ELF-1 (cell line): ENCODE data around the gene LAMTOR4.

Source experiments
- DNase-seq: peaks from one replicate; pipeline ENCODE4 v3.0.0-alpha.2; 2016; ENCODE audit warnings: low read depth, low spot score

LAMTOR4 gene

DNA sequence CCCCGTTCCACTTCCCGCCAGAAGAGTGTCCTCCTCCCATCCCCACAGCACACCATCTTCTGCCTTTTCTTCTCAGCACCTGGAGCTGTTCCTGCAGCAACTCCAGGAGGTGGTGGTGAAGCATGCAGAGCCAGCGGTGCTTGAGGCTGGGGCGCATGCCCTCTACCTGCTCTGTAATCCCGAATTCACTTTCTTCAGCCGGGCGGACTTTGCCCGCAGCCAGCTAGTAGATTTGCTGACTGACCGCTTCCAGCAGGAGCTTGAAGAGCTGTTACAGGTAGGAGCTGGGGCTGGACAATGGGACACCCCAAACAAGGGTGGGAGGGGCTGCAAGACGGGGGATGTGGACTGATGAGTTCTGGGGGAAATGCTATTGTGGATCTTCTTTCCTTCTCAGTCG is 52.0 kb downstream of the LAMTOR4 start:
- no peak for DNase-seq
